B cell (primary cell): ENCODE measurements around the gene POLL. TPM values are rescaled to one million over a fixed set of nuclear protein-coding genes. Genes with fewer than 3 reads are reported as not detected.

Experiments used
- ATAC-seq: fragments of 200-7000 bp; cut with Tn5 transposase; one replicate; pipeline ENCODE4 v1.10.0; 2021; ENCODE audit warnings: low read depth, mild to moderate bottlenecking, moderate number of reproducible peaks, moderate library complexity
- CTCF ChIA-PET: fragments of 350-600 bp; sonication (Branson Sonifier 250); formaldehyde crosslinking; loops from one replicate; lab custom pipeline; 2021; ENCODE audit warnings: antibody characterized with exemption, inconsistent platforms; lab: Charles Lee
- POLR2A ChIA-PET: fragments of 350-600 bp; sonication (Branson Sonifier 250); formaldehyde crosslinking; loops from one replicate; lab custom pipeline; 2021; ENCODE audit warnings: antibody characterized with exemption; lab: Charles Lee
- DNase-seq: peaks from one replicate; pipeline ENCODE4 v3.0.0; 2013
- H2AFZ ChIP-seq: 2 replicates; pipeline ENCODE4 v1.6.1; 2012; ENCODE audit warnings: mild to moderate bottlenecking, low read depth, low read length; ENCODE audit not compliant: insufficient read depth, poor library complexity, severe bottlenecking
- H3K27ac ChIP-seq, 2 donors: 1 replicate in 1 of 2; 2 replicates in 1 of 2; pipeline ENCODE4 v1.5.1; 2012 to 2013; ENCODE audit warnings: low read length in 2 of 2, mild to moderate bottlenecking in 2 of 2, moderate library complexity in 1 of 2
- H3K27me3 ChIP-seq, 4 experiments: fragments of 200-600 bp in 1 of 4; sonication (generic) in 1 of 4; replicated peaks in 1 of 4; 1 replicate in 2 of 4; 2 replicates in 2 of 4; pipeline versions ENCODE4 v1.6.1 to v1.7.0; 2013 to 2016; ENCODE audit warnings: low read length in 3 of 4, mild to moderate bottlenecking in 2 of 4, mixed read lengths in 1 of 4, moderate library complexity in 1 of 4; ENCODE audit not compliant: insufficient read depth in 4 of 4, control insufficient read depth in 3 of 4; ENCODE audit errors: control extremely low read depth in 1 of 4
- H3K36me3 ChIP-seq, 2 experiments: replicated peaks in 1 of 2; 1 replicate in 1 of 2; 2 replicates in 1 of 2; pipeline versions ENCODE4 v1.6.1 to v1.7.1; 2013; ENCODE audit warnings: low read length in 1 of 2; ENCODE audit not compliant: insufficient read depth in 2 of 2, control insufficient read depth in 1 of 2; ENCODE audit errors: control extremely low read depth in 1 of 2, extremely low read depth in 1 of 2
- H3K4me1 ChIP-seq, 2 donors: fragments of 200-600 bp in 1 of 2; sonication (generic) in 1 of 2; 1 replicate in 1 of 2; 2 replicates in 1 of 2; pipeline versions ENCODE4 v1.5.1 to v1.6.1; 2013 to 2017; ENCODE audit warnings: low read length in 2 of 2; ENCODE audit not compliant: control insufficient read depth in 2 of 2, insufficient read depth in 2 of 2
- H3K4me2 ChIP-seq: replicated peaks from 2 replicates; pipeline ENCODE3; 2012; ENCODE audit warnings: mild to moderate bottlenecking, low read depth, low read length; ENCODE audit not compliant: poor library complexity, severe bottlenecking
- H3K4me3 ChIP-seq, 5 experiments: fragments of 200-600 bp in 1 of 5; sonication (generic) in 1 of 5; 1 replicate in 3 of 5; 2 replicates in 2 of 5; pipeline versions ENCODE4 v1.5.1 to v1.7.0; 2011 to 2016; ENCODE audit warnings: low read length in 4 of 5, mild to moderate bottlenecking in 4 of 5, low read depth in 2 of 5, control low read depth in 1 of 5, moderate library complexity in 1 of 5; ENCODE audit not compliant: insufficient read depth in 1 of 5; ENCODE audit errors: control extremely low read depth in 1 of 5, extremely low read depth in 1 of 5
- H3K79me2 ChIP-seq: fragments of 200-600 bp; sonication (generic); one replicate; pipeline ENCODE4 v1.6.0; 2016; ENCODE audit warnings: low read length; ENCODE audit not compliant: control insufficient read depth, insufficient read depth
- H3K9ac ChIP-seq: fragments of 200-600 bp; sonication (generic); 2 replicates; pipeline ENCODE4 v1.6.1; 2017; ENCODE audit warnings: mild to moderate bottlenecking, low read length, moderate library complexity
- H3K9me3 ChIP-seq, 3 donors: one replicate each; pipeline versions ENCODE4 v1.6.1 to v1.7.1; 2013; ENCODE audit warnings: low read length in 2 of 3; ENCODE audit not compliant: control insufficient read depth in 2 of 3, insufficient read depth in 1 of 3; ENCODE audit errors: control extremely low read depth in 1 of 3
- H4K20me1 ChIP-seq: 2 replicates; pipeline ENCODE4 v1.6.0; 2012; ENCODE audit warnings: mild to moderate bottlenecking, low read length; ENCODE audit not compliant: insufficient read depth, control insufficient read depth, poor library complexity, severe bottlenecking
- H3K27ac Mint-ChIP-seq: one replicate; pipeline ENCODE4 v1.8.0; 2021; ENCODE audit warnings: mixed read lengths
- H3K27me3 Mint-ChIP-seq: one replicate; pipeline ENCODE4 v1.8.0; 2021; ENCODE audit warnings: mixed read lengths
- H3K4me1 Mint-ChIP-seq: one replicate; pipeline ENCODE4 v1.8.0; 2021; ENCODE audit warnings: mixed read lengths
- H3K4me3 Mint-ChIP-seq: one replicate; pipeline ENCODE4 v1.8.0; 2021; ENCODE audit warnings: mixed read lengths
- H3K9me3 Mint-ChIP-seq: one replicate; pipeline ENCODE4 v1.8.0; 2022; ENCODE audit warnings: mixed read lengths; ENCODE audit not compliant: insufficient read depth
- EZH2 ChIP-seq: IDR thresholded peaks from 2 replicates; pipeline ENCODE4 v1.6.1; 2012; ENCODE audit warnings: borderline replicate concordance, low read depth, mild to moderate bottlenecking, moderate library complexity, low read length; ENCODE audit not compliant: insufficient read depth, poor library complexity, severe bottlenecking
- WGBS: methylation state at CpG from one replicate; pipeline ENCODE4 v1.1.5; 2013; ENCODE audit warnings: missing lambda C conversion rate; ENCODE audit not compliant: insufficient coverage; 5-methylcytosine and 5-hydroxymethylcytosine counted together
- intact Hi-C: fragments of 100-400 bp; cut with micrococcal nuclease; formaldehyde crosslinking; loops from one replicate; pipeline ENCODE4 v1.10.0; 2022
- polyA plus RNA-seq: library from polyadenylated mRNA; depleted of rRNA; stranded (reverse); fragments of >200 nt; gene quantifications from 2 replicates; pipeline ENCODE4 v1.2.3, GENCODE V29; 2012
- total RNA-seq, 2 donors: library from RNA; stranded (reverse); fragments of 120-200 nt in 1 of 2; gene quantifications; 1 replicate in 1 of 2; 2 replicates in 1 of 2; pipeline versions ENCODE4 v1.2.3 to v1.2.4, GENCODE V29; 2013 to 2022
- TF ChIP-seq, protein P1 (sequence below): fragments of 200-600 bp; IDR thresholded peaks from one replicate; pipeline ENCODE4 v1.8.0; 2022; ENCODE audit warnings: antibody characterized with exemption, mild to moderate bottlenecking

POLL gene
- total and polyA plus RNA-seq, 2 donors (not counting 1 experiment from before 2014, with no cell fraction given), result 46.0 to 46.7 TPM

DNA sequence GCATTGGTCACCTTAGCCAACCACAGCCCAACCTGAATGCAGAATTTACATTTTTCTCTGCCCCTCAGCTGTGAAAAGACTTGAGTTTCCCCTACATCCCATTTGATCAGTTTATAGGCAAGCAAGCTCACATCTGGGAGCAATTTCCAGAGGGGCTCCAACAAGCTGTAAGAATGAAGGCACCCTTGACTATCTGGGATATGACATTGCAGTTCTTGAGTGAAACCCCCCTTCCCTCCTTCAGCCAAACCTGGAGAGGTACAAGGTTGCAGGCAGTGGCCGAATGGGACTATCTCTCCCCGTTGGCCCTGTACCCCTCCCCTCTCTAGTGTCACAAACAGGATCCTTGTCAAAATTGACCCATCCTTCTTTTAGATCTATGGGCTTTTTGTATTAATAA is 30.5 kb downstream of the POLL start:
- CTCF ChIA-PET, result no interaction called here
- intact Hi-C loops, result no loop called here
- TF ChIP-seq, protein P1, sequence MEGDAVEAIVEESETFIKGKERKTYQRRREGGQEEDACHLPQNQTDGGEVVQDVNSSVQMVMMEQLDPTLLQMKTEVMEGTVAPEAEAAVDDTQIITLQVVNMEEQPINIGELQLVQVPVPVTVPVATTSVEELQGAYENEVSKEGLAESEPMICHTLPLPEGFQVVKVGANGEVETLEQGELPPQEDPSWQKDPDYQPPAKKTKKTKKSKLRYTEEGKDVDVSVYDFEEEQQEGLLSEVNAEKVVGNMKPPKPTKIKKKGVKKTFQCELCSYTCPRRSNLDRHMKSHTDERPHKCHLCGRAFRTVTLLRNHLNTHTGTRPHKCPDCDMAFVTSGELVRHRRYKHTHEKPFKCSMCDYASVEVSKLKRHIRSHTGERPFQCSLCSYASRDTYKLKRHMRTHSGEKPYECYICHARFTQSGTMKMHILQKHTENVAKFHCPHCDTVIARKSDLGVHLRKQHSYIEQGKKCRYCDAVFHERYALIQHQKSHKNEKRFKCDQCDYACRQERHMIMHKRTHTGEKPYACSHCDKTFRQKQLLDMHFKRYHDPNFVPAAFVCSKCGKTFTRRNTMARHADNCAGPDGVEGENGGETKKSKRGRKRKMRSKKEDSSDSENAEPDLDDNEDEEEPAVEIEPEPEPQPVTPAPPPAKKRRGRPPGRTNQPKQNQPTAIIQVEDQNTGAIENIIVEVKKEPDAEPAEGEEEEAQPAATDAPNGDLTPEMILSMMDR, result no peak
- TF ChIP-seq EZH2, result no peak
- no peaks in the 10 kb centered on the region for H3K4me1 ChIP-seq
- no peak for ATAC-seq
- no CpG with 5 or more reads among the region's 2 CpGs for WGBS
- no peaks in the 10 kb centered on the region for H3K9me3 ChIP-seq
- no peak overlapping the region for H3K4me2 ChIP-seq
- no peaks in the 10 kb centered on the region for H3K79me2 ChIP-seq
- no peak overlapping the region for H3K27ac ChIP-seq
- peaks cover 3 to 4% of the 10 kb centered on the region in 2 experiments for H3K36me3 ChIP-seq
- Mint-ChIP-seq H3K4me3 (no peak overlapping the region), H3K27ac (no peak overlapping the region), H3K9me3 (no peaks in the 10 kb centered on the region), H3K27me3 (peaks cover 5% of the 10 kb centered on the region), H3K4me1 (peaks cover 2% of the 10 kb centered on the region)
- DNase-seq, result no peak
- no peaks in the 10 kb centered on the region for H3K27me3 ChIP-seq
- no peak overlapping the region for H3K9ac ChIP-seq
- H4K20me1 ChIP-seq, result no peaks in the 10 kb centered on the region
- no peak overlapping the region for H2AFZ ChIP-seq
- H3K4me3 ChIP-seq, result no peak overlapping the region
- POLR2A ChIA-PET, result no interaction called here

DNA sequence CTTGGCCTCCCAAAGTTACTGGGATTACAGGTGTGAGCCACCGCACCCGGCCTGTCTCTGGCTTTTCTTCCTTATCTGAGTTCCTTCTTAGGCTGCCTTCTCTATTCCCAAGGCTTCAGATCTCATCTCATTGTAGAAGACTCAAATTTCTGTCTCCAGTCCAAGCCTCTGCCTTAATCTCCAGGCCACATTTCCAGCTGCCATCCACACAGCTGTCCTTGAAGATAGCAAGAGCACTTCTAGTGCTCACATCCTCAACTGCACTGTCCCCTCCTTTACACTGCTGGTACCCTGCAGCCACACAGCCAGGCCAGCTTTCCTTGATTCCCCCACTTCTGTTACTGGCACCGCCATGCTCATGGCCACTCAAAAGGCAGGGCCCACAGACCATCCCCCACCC is 35.6 kb downstream of the POLL start:
- Histone ChIP-seq H3K36me3 (peaks cover 3 to 8% of the 10 kb centered on the region in 2 experiments), H3K4me1 (no peaks in the 10 kb centered on the region), H3K9ac (no peak overlapping the region), H3K9me3 (no peaks in the 10 kb centered on the region), H3K27ac (no peak overlapping the region), H3K4me3 (no peak overlapping the region), H2AFZ (no peak overlapping the region), H3K79me2 (no peaks in the 10 kb centered on the region), H3K27me3 (no peaks in the 10 kb centered on the region), H4K20me1 (no peaks in the 10 kb centered on the region), H3K4me2 (no peak overlapping the region)
- no peak overlapping the region for H3K4me3 Mint-ChIP-seq
- ChIA-PET CTCF (interaction anchor here (1.2 to 1.3 kb wide), 2 partner anchors 19 to 25 kb away, joined by 3 read pairs; no protein-coding TSS in a partner anchor), POLR2A (no interaction called here)
- H3K27ac Mint-ChIP-seq, result no peak overlapping the region
- no peak for TF ChIP-seq EZH2
- TF ChIP-seq, protein P1, result no peak
- ATAC-seq (no peak), DNase-seq (no peak)
- H3K4me1 Mint-ChIP-seq, result no peaks in the 10 kb centered on the region
- 97% methylated on average over 3 of the region's 3 CpGs for WGBS
- no peaks in the 10 kb centered on the region for H3K9me3 Mint-ChIP-seq
- H3K27me3 Mint-ChIP-seq, result no peaks in the 10 kb centered on the region
- intact Hi-C loops, result no loop called here
